C4-2B (cell line): Measurements from ENCODE around the gene ANKRD9.

Source experiments
- H3K27ac ChIP-seq: fragments of 450-650 bp; 2 replicates; pipeline ENCODE4 v1.5.1; 2017
- ZFX ChIP-seq: fragments of 450-650 bp; IDR thresholded peaks from 2 replicates; pipeline ENCODE4 v1.6.1; 2017
- TF ChIP-seq, protein P1 (sequence below): fragments of 450-650 bp; conservative IDR thresholded peaks from 2 replicates; pipeline ENCODE4 v1.5.1; 2017; ENCODE audit warnings: mild to moderate bottlenecking

Gene ANKRD9

DNA sequence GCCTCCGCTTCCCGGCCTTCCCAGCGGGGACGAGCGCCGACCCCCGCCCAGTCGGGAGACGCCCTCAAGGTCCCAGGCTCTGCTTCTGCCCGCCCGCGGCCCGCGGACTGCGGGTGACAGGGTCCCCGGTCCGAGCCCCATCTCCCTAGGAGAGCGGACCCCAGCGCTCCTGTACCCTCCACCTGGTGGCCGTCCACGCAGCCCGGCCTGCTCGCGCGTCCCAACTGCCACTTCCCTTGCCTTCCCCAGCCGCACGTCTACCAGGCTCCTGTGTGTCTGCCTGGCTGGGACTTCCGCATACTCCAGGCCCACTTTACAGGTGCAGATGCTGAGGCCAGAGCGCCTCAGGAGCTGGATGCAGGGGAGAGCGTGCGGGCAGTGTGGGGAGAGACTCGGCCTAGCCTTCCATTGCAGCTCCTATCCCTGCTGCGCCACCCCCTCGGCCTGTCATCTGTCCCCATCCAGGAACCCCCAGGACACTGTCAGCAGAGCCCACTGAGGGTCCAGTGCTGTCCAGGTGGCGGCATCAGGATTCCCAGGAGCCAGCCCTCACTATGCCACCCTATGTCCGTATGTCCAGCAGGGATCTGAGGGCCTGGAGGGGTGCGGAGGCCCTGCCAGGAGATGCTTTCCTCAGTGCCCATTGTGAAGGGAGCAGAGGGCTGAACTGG, 8.0 kb upstream of the ANKRD9 start:
- TF ChIP-seq, protein P1, sequence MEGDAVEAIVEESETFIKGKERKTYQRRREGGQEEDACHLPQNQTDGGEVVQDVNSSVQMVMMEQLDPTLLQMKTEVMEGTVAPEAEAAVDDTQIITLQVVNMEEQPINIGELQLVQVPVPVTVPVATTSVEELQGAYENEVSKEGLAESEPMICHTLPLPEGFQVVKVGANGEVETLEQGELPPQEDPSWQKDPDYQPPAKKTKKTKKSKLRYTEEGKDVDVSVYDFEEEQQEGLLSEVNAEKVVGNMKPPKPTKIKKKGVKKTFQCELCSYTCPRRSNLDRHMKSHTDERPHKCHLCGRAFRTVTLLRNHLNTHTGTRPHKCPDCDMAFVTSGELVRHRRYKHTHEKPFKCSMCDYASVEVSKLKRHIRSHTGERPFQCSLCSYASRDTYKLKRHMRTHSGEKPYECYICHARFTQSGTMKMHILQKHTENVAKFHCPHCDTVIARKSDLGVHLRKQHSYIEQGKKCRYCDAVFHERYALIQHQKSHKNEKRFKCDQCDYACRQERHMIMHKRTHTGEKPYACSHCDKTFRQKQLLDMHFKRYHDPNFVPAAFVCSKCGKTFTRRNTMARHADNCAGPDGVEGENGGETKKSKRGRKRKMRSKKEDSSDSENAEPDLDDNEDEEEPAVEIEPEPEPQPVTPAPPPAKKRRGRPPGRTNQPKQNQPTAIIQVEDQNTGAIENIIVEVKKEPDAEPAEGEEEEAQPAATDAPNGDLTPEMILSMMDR = no peak
- no peak for TF ChIP-seq ZFX
- peak overlapping the region; percentile 47 for H3K27ac ChIP-seq

DNA sequence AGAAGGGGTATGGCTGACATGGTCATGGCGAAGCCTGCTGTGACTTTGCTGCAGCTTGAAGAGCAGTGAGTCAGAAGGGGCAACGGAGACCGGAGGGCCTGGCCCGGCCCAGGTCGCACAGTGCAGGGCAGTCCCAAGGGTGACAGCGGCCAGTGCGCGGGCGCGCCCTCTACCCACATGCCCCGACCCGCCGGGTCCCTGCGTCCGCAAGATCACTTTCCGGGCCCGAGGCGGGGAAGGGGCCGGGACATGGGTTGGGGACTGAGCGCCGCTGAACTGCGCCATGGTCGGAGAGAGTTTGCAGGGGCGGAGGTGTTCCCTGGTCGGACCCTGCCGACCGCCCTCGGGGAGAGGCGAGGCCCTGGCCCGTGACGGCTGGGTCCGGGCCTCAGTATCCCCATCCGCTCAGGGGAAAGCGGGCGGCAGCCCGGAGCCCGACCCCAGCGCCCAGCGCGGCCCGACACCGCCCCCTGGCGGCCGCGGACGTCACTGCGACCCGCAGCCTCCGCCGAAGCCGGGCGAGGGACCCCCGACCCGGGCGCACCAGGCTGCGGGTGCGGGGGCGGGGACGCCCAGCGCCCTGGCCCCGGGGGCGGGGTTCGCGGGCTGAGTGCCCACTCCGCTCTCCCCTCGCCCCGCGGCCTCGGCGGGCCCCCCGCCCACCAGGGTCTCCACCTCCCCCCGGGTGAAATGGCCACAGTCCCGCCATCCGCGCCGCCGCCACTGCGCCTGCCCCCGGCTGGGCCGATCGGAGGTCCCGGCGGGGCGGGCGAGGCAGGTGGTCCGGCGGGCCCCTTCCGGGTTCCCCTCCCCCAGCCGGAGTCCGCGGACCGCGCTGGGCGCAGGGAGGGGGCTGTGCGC, 7.2 kb upstream of the ANKRD9 start:
- peak overlapping the region; percentile 47 for H3K27ac ChIP-seq
- no peak for TF ChIP-seq ZFX
- TF ChIP-seq, protein P1 = peak; percentile 99

DNA sequence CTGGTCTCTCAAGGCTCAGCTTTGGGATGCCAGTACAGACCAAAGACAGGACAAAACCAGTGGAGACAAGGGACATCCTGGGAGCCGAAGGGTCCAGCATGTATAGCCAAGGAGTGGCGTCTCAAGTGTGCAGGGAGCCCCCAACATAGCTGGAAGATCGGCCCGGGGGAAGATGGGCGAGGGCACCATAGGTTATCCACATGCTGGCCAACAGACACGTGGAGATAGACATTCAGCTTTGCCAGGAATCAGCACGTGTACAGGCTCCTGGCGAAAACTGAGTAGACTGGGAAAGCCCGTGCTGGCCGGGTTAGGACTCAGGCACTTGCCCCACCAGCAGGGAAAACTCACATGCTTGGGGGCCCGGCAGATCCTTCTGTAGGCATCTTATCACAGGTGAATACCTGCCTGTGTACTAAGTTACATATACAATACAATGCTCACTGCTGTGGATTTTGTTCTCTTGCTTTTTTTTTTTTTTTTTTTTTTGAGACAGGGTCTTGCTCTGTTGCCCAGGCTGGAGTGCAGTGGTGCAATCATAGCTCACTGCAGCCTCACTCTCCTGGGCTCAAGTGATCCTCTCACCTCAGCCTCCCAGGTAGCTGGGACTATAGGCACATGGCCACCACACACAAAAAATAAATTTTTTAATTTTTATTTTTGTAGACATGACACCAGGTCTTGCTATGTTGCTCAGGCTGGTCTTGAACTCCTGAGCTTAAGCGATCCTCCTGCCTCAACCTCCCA, 5.6 kb upstream of the ANKRD9 start:
- TF ChIP-seq ZFX = no peak
- TF ChIP-seq, protein P1 = no peak
- H3K27ac ChIP-seq = no peak overlapping the region

DNA sequence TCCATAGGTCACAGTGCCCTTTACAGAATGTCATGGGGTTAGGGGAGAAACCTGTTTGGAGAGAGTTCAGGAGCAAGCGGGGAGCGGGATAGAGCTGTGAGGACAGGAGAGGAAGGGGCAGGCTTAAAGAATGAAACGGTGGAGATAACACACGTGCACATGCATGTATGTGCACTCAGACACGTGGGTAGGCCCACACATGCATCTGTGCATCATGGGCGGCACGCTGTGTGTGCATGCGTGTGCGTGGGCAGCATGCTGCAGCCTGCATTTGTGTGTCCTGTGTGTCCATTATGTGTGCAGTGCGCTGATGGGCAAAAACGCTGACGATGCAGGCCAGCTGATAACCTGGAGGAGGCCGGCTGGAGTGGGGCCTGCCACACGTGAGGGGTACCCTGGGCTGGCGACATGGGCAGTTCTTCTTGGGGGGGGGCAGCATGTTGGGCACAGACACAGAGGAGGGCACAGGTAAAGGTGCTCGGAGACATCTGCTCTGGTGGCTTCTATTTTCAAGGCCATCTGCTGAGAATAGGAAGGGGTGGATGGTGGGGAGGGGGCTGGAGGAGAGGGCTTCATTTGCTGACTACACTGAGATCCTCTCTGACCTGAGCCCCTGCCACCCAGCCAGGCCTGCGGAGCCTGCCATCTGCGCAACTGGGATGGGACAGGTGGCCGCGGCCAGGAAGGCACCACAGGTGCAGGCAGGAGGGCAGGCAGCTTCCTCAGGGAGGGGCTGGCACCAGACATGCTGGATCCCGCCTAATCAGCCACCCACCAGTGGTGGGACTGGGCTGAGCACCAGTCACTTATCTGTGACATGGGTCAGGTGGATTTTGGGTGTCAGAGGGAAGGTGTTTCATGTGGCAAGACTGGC, 4.6 kb upstream of the ANKRD9 start:
- TF ChIP-seq ZFX = no peak
- TF ChIP-seq, protein P1 = no peak
- no peak overlapping the region for H3K27ac ChIP-seq

DNA sequence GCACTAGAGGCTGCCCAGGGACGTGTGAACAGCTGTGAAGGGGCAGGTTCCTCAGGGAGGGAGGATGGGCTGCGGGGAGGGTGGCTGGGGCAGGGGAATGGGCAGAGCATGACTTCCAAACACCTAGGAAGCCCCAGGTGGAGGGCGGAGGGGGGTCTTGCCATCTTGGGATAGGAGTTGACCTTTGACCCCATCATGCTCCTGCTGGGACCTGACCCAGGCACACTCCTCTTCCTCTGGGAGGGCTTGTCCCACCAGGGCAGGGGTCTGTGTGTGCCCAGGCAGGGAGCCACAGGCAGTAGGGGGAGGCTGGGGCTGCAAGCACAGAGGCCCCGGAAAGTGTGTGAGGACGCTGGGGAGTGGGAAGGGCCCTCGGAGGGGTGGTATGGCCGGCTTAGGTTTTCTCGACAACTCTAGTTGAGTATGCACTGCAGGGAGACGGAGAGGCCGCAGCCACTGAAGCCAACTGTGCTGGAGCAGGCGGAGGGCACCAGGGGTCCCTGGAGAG, 3.3 kb upstream of the ANKRD9 start:
- TF ChIP-seq, protein P1 = no peak
- TF ChIP-seq ZFX = no peak
- no peak overlapping the region for H3K27ac ChIP-seq

DNA sequence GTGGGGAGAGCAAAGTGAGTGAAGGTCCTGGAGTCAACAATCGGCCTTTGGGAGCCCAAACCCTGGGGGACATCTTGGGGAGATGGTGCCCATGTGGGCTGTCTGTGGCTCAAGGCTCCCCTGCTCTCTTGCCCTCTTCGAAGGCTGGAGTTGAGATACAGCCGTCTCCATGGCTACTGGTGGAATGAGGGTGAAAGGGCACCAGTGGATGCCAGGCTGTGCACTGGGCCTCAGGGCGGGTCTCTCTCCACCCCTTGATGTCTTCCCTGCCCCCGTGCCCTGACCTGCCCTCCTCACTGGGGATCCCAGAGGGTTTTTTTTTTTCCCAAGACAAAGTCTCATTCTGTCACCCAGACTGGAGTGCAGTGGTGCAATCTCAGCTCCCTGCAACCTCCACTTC, 2.0 kb upstream of the ANKRD9 start:
- H3K27ac ChIP-seq = peak overlapping the region; percentile 2; the same call in 1 of the 2 replicates
- no peak for TF ChIP-seq ZFX
- TF ChIP-seq, protein P1 = no peak
